ENCODE measurements around the gene TSPOAP1.

Gene TSPOAP1

GRCh38 chr17:58302919-58303585 is 25.5 kb downstream of the TSPOAP1 start:
- DNase-seq, result no peak

- no peak for DNase-seq
Measured at GRCh38 chr17:58302171-58302918, 26.2 kb downstream of the TSPOAP1 start.

- DNase-seq, result no peak
Measured at GRCh38 chr17:58301504-58302150, 27.0 kb downstream of the TSPOAP1 start.

GRCh38 chr17:58300336-58300735 is 28.3 kb downstream of the TSPOAP1 start:
- DNase-seq, result no peak

GRCh38 chr17:58294034-58294433 is 34.6 kb downstream of the TSPOAP1 start:
- no peak for DNase-seq

GRCh38 chr17:58291246-58291645 is 37.3 kb downstream of the TSPOAP1 start:
- DNase-seq, result no peak

GRCh38 chr17:58289869-58290268 is 38.7 kb downstream of the TSPOAP1 start:
- DNase-seq, result no peak

- no peak for DNase-seq
Measured at GRCh38 chr17:58285422-58285810, 43.2 kb downstream of the TSPOAP1 start.

GRCh38 chr17:58284613-58285421 is 43.8 kb downstream of the TSPOAP1 start:
- DNase-seq, result no peak

- DNase-seq, result no peak
Measured at GRCh38 chr17:58283674-58284612, 44.7 kb downstream of the TSPOAP1 start.

- no peak for DNase-seq
Measured at GRCh38 chr17:58282442-58282841, 46.2 kb downstream of the TSPOAP1 start.

GRCh38 chr17:58281511-58282011 is 47.0 kb downstream of the TSPOAP1 start:
- no peak for DNase-seq

- DNase-seq, result no peak
Measured at GRCh38 chr17:58280480-58281217, 47.9 kb downstream of the TSPOAP1 start, which contains the start of gene MPO. Gene MPO (minus strand): TSS chr17:58280935. CDS start chr17:58280758, 177 bp downstream.

GRCh38 chr17:58279736-58280479 is 48.7 kb downstream of the TSPOAP1 start:
- DNase-seq, result no peak

GRCh38 chr17:58279016-58279711 is 49.4 kb downstream of the TSPOAP1 start:
- DNase-seq, result no peak

- DNase-seq, result no peak
Measured at GRCh38 chr17:58278661-58279015, 50.0 kb downstream of the TSPOAP1 start.

GRCh38 chr17:58277802-58278595 is 50.6 kb downstream of the TSPOAP1 start:
- DNase-seq, result no peak

- DNase-seq, result no peak
Measured at GRCh38 chr17:58277107-58277801, 51.3 kb downstream of the TSPOAP1 start.
